T-helper 2 cell (primary cell): Measurements from ENCODE around the gene SH2D6.
"Not testable (repeated sequence)": the region's sequence is repeated elsewhere in the genome, so short reads cannot be mapped to it uniquely, and the experiment has no call there.

Experiments
- DNase-seq, 5 experiments: peaks; one replicate each; pipeline versions ENCODE4 v3.0.0 to v3.0.0-alpha.2; 2012 to 2022

Gene SH2D6

GRCh38 chr2:85398426-85399182, 19.9 kb upstream of the SH2D6 start:
- DNase-seq: no peak

GRCh38 chr2:85399183-85399455, 19.4 kb upstream of the SH2D6 start:
- DNase-seq: no peak

GRCh38 chr2:85400023-85400422, 18.5 kb upstream of the SH2D6 start:
- DNase-seq: no peak

GRCh38 chr2:85400541-85401463, 17.7 kb upstream of the SH2D6 start:
- DNase-seq: no peak

GRCh38 chr2:85401464-85401805, 17.1 kb upstream of the SH2D6 start:
- DNase-seq: no peak

- DNase-seq: no peak
These were observed 16.7 kb upstream of the SH2D6 start for GRCh38 chr2:85401844-85402243.

- DNase-seq: peak in 4 of 5 experiments; percentile 28 to 92 (median 58)
These were observed 13.1 kb upstream of the SH2D6 start for GRCh38 chr2:85405201-85406059.

GRCh38 chr2:85409845-85410583, 8.5 kb upstream of the SH2D6 start, which contains the start of gene CAPG:
Gene CAPG, minus strand, starts transcription at chr2:85410366. Its CDS starts 8,221 bp downstream, at chr2:85402145.
- DNase-seq: peak in 2 of 5 experiments; percentile 22 to 43

GRCh38 chr2:85410584-85411404, 7.7 kb upstream of the SH2D6 start:
- DNase-seq: no peak

GRCh38 chr2:85411405-85411748, 7.1 kb upstream of the SH2D6 start:
- no peak for DNase-seq

- DNase-seq: no peak
These were observed 4.7 kb upstream of the SH2D6 start for GRCh38 chr2:85413592-85414420.

GRCh38 chr2:85414421-85414759, 4.1 kb upstream of the SH2D6 start:
- DNase-seq: not testable (repeated sequence)

- no peak for DNase-seq
These were observed 3.6 kb upstream of the SH2D6 start for GRCh38 chr2:85414761-85415553.

- no peak for DNase-seq
These were observed 2.4 kb upstream of the SH2D6 start for GRCh38 chr2:85415980-85416650.

GRCh38 chr2:85419009-85419675, 628 bp downstream of the SH2D6 start:
- DNase-seq: no peak

- peak; percentile 69 to 91 (median 85) for DNase-seq
These were observed 2.2 kb downstream of the SH2D6 start for GRCh38 chr2:85420536-85421259.

- no peak for DNase-seq
These were observed 3.0 kb downstream of the SH2D6 start for GRCh38 chr2:85421260-85422071.
